GM21447 (cell line): ENCODE results near the gene SLC6A20.

Experiments
- ATAC-seq: cut with Tn5 transposase; IDR thresholded peaks from one replicate; pipeline ENCODE4 v1.9.1; 2021; ENCODE audit not compliant: unreplicated experiment

The SLC6A20 gene

GRCh38 chr3:45795882-45796765, at the start of gene SLC6A20:
Gene SLC6A20 (minus strand): TSS chr3:45796536. CDS start chr3:45796419, 117 bp downstream.
- no peak for ATAC-seq

GRCh38 chr3:45844616-45845015, 48.3 kb upstream of the SLC6A20 start:
- ATAC-seq, result no peak

- no peak for ATAC-seq
Observed at GRCh38 chr3:45842851-45843625, 46.7 kb upstream of the SLC6A20 start.

GRCh38 chr3:45841757-45842491, 45.6 kb upstream of the SLC6A20 start, which contains the start of gene LZTFL1:
Gene LZTFL1 (minus strand): TSS chr3:45842119. CDS start chr3:45841991, 128 bp downstream.
- ATAC-seq, result no peak

GRCh38 chr3:45841420-45841756, 45.1 kb upstream of the SLC6A20 start:
- no peak for ATAC-seq

- ATAC-seq, result no peak
Observed at GRCh38 chr3:45838466-45838865, 42.1 kb upstream of the SLC6A20 start.

GRCh38 chr3:45832699-45833098, 36.4 kb upstream of the SLC6A20 start:
- no peak for ATAC-seq

GRCh38 chr3:45830121-45830520, 33.8 kb upstream of the SLC6A20 start:
- ATAC-seq, result no peak

- no peak for ATAC-seq
Observed at GRCh38 chr3:45826908-45827307, 30.6 kb upstream of the SLC6A20 start.

- ATAC-seq, result no peak
Observed at GRCh38 chr3:45826321-45826720, 30.0 kb upstream of the SLC6A20 start.

GRCh38 chr3:45821127-45821526, 24.8 kb upstream of the SLC6A20 start:
- ATAC-seq, result no peak

GRCh38 chr3:45819543-45819942, 23.2 kb upstream of the SLC6A20 start:
- no peak for ATAC-seq

- ATAC-seq, result no peak
Observed at GRCh38 chr3:45817831-45818522, 21.6 kb upstream of the SLC6A20 start.

GRCh38 chr3:45816544-45816943, 20.2 kb upstream of the SLC6A20 start:
- ATAC-seq, result no peak

GRCh38 chr3:45814322-45814721, 18.0 kb upstream of the SLC6A20 start:
- no peak for ATAC-seq

GRCh38 chr3:45807681-45808540, 11.6 kb upstream of the SLC6A20 start:
- ATAC-seq, result no peak

GRCh38 chr3:45807133-45807532, 10.8 kb upstream of the SLC6A20 start:
- no peak for ATAC-seq

GRCh38 chr3:45806072-45806471, 9.7 kb upstream of the SLC6A20 start:
- no peak for ATAC-seq

GRCh38 chr3:45803252-45803935, 7.1 kb upstream of the SLC6A20 start:
- no peak for ATAC-seq
